Measurements from ENCODE around the gene SFTPD. TPM values are rescaled to one million over a fixed set of nuclear protein-coding genes. Genes with fewer than 3 reads are reported as not detected.
A peak's percentile ranks its signal among the peaks of the same experiment; 100 is the strongest.
"Not testable (repeated sequence)": the region's sequence is repeated elsewhere in the genome, so short reads cannot be mapped to it uniquely, and the experiment has no call there.

The SFTPD gene
- total RNA-seq = 0.30 TPM in 1 of 2 replicates, not detected in the other

GRCh38 chr10:79948976-79949722 lies at the start of gene SFTPD:
Gene SFTPD (minus strand): TSS chr10:79949105. CDS start chr10:79946659, 2,446 bp downstream.
- peak; percentile 7 for DNase-seq (ENCODE audit: low read depth)

- no peak for DNase-seq (ENCODE audit: low read depth)
Measured at GRCh38 chr10:79995979-79996634, 47.2 kb upstream of the SFTPD start.

- no peak for DNase-seq (ENCODE audit: low read depth)
Measured at GRCh38 chr10:79994556-79994955, 45.7 kb upstream of the SFTPD start.

GRCh38 chr10:79988199-79988598 lies 39.3 kb upstream of the SFTPD start:
- DNase-seq (ENCODE audit: low read depth) = not testable (repeated sequence)

DNA sequence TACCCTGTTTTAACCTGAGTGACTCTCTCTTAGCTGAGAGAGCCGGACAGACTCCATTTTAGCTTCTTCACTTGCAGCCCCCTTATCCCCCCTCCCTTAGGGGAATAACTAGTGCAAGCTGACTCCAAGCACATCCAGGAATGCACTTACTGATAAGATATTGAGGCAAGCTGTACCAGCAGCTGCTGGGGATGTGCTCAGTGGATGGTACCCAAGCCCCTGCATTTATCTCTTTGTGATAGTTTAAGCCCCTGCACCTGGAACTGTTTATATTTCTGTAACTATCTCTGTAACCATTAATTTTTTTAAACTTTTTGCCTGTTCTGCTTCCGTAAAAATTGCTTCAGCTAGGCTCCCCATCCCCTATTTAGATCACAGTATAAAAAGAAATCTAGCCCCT lies 37.8 kb upstream of the SFTPD start:
- not testable (repeated sequence) for DNase-seq (ENCODE audit: low read depth)

- DNase-seq (ENCODE audit: low read depth) = no peak
Measured at GRCh38 chr10:79985481-79986072, 36.7 kb upstream of the SFTPD start.

GRCh38 chr10:79984851-79985250 lies 35.9 kb upstream of the SFTPD start:
- peak; percentile 75 for DNase-seq (ENCODE audit: low read depth)

GRCh38 chr10:79983286-79983909 lies 34.5 kb upstream of the SFTPD start:
- no peak for DNase-seq (ENCODE audit: low read depth)

DNA sequence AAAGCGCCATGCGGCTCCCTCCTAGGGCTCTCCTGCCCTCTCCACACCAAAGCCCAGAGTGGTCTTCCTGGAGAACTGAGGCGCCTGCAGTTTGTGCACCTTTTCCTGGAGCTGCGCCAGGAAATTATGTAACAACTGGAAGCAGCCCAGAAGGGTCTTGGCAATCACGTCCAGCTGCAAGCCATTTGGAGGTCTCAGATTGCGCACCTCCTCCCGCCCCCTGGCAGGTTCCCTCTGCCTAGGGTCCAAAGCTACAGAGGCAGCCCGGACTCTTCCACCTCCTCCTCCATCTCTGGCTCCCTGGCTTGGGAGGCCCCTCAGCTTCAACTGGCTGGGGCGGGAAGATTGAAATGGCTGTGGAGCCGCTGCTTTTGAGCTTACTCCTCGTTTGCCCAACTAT lies 34.0 kb upstream of the SFTPD start:
- no peak for DNase-seq (ENCODE audit: low read depth)

DNA sequence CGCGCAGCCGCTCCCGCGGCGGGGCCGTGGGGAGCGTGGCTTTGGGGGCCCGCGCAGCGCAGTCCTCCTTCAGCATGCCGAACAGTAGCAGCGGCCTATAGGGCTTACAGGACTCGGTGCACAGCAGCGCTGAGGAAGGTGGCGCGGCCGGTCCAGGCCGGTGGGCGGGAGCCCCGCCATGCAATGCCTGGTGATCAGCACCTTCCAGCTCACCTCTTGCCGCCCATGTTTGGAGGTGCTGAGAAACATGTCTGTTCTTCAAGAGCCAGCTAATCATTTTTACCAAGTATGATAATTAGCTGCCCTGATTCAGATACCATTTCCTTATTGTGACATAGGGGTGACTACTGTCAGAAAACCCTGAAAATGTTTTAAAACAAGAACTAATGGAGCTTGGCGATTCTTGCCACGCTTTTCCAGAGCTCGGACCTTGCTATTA lies 33.5 kb upstream of the SFTPD start:
- no peak for DNase-seq (ENCODE audit: low read depth)

DNA sequence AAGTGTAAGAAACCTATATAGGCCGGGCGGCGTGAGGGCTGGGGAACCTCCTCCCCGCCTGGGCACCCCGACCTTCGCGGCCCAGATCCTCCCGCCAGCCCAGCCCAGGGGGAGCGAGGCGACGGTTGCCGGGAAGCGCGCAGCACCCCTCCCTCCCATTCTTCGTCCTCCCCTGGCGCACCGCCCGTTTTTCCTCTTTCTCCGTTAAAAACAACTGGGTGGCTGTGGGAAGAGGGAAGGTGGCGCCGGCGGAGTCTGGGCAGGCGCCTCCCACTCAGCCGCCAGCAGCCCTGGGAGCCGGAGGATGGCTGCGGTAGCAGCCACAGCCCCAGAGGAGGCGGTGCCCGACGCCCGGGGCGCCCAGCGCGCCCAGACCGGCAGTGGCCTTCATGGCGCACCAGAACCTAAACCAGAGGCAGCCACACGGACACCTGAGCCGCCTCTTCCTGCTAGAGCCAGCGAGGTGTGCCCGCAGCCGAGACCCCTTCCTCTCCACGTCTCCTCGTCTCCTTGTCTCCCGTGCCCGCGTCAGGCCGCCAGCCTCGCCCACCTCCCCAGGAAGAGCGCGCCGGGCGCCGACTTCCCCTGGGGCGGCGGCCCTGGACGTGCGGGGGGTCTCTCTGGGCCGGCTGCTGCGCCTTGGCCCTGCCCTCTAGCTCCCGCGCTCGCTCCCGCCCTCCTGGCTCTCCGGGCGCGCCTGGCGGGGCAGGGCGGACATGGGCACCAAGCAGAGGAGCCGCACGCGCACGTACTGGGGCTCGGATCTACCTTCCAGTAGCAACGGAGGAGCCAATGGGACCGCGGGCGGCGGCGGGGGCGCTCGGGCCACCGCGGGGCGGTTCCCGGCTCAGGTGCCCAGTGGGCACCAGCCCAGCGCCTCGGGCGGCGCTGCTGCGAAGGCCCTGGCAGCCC lies 32.8 kb upstream of the SFTPD start:
- DNase-seq (ENCODE audit: low read depth) = peak; percentile 18

- no peak for DNase-seq (ENCODE audit: low read depth)
Measured at GRCh38 chr10:79980711-79981110, 31.8 kb upstream of the SFTPD start.

- DNase-seq (ENCODE audit: low read depth) = no peak
Measured at GRCh38 chr10:79979976-79980687, 31.2 kb upstream of the SFTPD start.

- DNase-seq (ENCODE audit: low read depth) = no peak
Measured at GRCh38 chr10:79979310-79979975, 30.5 kb upstream of the SFTPD start.

- no peak for DNase-seq (ENCODE audit: low read depth)
Measured at GRCh38 chr10:79976999-79977398, 28.1 kb upstream of the SFTPD start.

DNA sequence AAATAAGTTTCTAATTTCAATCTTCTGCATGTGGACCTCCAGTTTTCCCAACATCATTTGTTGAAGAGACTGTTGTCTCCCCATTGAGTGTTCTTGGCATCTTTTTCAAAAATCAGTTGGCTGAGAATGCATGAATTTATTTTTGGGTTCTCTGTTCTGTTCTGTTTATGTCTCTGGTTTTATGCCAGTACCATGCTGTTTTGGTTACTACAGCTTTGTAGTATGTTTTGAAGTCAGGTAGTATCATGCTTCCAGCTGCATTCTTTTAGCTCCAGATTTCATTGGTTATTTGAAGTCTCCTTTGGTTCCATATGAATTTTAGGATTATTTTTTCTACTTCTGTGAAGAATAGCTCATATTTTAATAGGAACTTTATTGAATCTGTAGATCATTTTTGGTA lies 21.2 kb upstream of the SFTPD start:
- DNase-seq (ENCODE audit: low read depth) = no peak

GRCh38 chr10:79947787-79948424 lies 999 bp downstream of the SFTPD start:
- DNase-seq (ENCODE audit: low read depth) = no peak

GRCh38 chr10:79947083-79947415 lies 1.9 kb downstream of the SFTPD start:
- no peak for DNase-seq (ENCODE audit: low read depth)

DNA sequence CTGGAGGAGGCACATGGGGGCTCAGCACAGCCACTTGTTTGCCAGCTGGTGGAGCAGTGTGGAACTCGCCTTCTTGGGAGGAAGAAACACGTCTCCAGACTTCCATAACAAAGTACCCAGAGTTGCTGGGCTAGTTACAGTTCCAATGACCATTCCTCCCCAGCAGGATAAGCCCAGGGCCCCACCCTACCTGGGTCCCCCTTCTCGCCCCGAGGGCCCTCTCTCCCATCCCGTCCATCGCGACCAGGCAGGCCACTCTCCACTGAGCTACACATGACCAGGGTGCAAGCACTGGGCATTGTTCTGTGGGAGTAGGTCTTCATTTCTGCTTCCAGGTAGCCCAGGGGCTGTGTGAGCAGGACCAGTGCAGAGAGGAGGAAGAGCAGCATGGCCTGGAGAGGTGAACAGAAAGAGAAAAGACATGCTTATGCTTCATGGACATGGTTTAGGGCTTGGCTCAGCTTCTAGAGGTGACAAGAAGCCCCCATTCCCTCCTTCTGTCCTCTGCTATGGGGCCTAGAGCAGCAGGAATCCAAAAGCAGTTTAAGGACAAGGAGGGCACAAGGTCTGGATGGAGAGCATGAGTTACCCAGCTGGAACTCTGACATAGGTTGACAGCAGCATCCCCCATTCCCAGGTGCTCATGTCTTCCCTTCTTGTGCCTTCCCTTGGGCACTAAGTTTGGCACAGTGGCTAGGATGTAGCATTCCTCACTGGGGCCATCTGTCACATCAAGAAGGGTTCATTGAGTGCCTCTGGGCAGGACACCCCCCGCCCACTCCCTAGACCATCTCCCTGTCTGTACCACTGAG lies 2.4 kb downstream of the SFTPD start:
- DNase-seq (ENCODE audit: low read depth) = no peak

All from renal cortical epithelial cell (primary cell).